ENCODE measurements around the gene HIPK1.
"Not testable (repeated sequence)": the region's sequence is repeated elsewhere in the genome, so short reads cannot be mapped to it uniquely, and the experiment has no call there.

HIPK1 gene

GRCh38 chr1:114009393-114009792 lies 80.3 kb downstream of the HIPK1 start:
- DNase-seq (ENCODE audit: low read depth in 2 of 3, low spot score in 2 of 3), result no peak

- no peak for DNase-seq (ENCODE audit: low read depth in 2 of 3, low spot score in 2 of 3)
Measured at GRCh38 chr1:114010433-114011184, 81.5 kb downstream of the HIPK1 start.

DNA sequence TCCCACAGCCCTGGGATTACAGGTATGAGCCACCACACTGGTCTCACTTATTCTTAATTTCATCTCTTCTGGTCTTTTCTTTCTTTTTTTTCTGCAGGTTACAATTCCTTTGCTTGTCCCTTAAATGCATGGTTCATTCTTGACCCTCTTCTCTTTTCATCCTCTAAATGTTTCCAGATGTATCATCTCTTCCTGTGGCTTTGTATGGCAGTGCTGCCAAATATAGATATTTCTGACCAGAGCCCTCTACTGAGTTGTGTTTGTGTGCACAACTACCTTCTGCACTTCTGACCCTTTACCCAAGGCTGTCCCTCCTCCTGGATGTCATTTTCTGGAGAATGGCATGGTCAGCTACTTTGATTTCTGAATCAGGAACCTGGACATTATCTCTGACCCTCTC lies 82.7 kb downstream of the HIPK1 start:
- no peak for DNase-seq (ENCODE audit: low read depth in 2 of 3, low spot score in 2 of 3)

DNA sequence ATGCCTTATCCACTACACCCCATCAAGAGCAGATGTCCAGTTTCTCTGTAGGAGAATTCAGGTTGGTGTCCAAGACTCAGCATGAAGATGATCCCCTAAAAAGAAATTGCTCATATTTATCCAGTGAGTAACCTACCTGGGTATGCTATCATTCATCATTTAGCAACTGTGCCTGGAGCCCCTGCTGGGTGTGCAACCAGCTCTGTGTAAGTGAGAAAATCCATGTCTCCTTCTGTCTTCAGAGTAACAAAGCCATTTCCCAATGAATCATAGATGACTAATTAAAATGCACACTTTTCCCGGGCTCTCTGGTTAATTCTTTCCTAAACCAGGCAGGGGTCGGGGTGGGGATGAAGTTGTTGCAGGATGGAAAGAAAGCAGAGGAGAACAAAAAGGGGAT lies 86.0 kb downstream of the HIPK1 start:
- no peak for DNase-seq (ENCODE audit: low read depth in 2 of 3, low spot score in 2 of 3)

- DNase-seq (ENCODE audit: low read depth in 2 of 3, low spot score in 2 of 3), result not testable (repeated sequence)
Measured at GRCh38 chr1:114019724-114020123, 90.6 kb downstream of the HIPK1 start.

- DNase-seq (ENCODE audit: low read depth in 2 of 3, low spot score in 2 of 3), result no peak
Measured at GRCh38 chr1:114021665-114022099, 92.6 kb downstream of the HIPK1 start.

GRCh38 chr1:114022877-114023276 lies 93.8 kb downstream of the HIPK1 start:
- DNase-seq (ENCODE audit: low read depth in 2 of 3, low spot score in 2 of 3), result no peak

DNA sequence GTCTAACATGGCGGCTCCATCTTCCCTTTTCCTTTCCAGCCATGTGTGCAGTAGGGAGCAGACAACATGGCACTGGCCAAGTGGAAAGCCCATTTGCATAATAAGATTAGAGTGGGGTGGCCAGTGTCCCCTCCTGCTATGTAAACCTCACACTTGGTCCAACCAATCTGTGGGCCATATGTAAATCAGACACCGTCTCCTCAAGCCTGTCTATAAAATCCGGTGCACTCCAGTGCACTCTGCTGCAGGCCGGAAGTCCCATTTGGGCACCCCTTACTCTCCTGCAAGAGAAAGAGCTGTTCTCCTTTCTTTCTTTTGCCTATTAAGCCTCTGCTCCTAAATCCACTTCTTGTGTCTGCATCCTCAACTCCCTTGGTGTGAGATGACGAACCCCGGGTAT lies 94.3 kb downstream of the HIPK1 start:
- DNase-seq (ENCODE audit: low read depth in 2 of 3, low spot score in 2 of 3), result no peak

DNA sequence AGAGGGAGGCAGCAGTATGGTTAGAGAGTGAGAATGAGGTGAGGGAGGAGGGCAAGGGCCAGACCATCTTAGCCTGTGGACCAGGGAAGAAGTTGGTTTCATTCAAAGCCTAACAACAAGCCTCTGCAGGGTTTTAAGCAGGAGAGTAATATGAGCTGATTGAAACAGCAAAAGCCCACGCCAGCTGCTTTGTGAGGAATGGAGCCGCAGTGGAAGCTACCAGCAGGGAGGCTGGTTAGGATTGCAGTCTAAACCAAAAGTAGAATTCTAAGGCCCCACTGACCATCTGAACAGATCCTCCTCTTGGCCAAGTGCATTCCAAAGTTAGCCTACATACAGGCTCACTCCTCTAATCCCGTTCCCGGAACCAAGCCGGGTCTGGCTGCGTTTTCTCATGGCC lies 94.9 kb downstream of the HIPK1 start:
- DNase-seq (ENCODE audit: low read depth in 2 of 3, low spot score in 2 of 3), result no peak

GRCh38 chr1:114025609-114026401 lies 96.7 kb downstream of the HIPK1 start:
- DNase-seq (ENCODE audit: low read depth in 2 of 3, low spot score in 2 of 3), result no peak

- no peak for DNase-seq (ENCODE audit: low read depth in 2 of 3, low spot score in 2 of 3)
Measured at GRCh38 chr1:114026797-114027196, 97.7 kb downstream of the HIPK1 start.
